ENCODE measurements around the gene PRDM12.

Gene PRDM12

GRCh38 chr9:130631331-130632080, 32.9 kb upstream of the PRDM12 start:
- H3K4me1 ChIP-seq (ENCODE audit: control insufficient read depth, insufficient read depth, low read length), result no peaks in the 10 kb centered on the region

DNA sequence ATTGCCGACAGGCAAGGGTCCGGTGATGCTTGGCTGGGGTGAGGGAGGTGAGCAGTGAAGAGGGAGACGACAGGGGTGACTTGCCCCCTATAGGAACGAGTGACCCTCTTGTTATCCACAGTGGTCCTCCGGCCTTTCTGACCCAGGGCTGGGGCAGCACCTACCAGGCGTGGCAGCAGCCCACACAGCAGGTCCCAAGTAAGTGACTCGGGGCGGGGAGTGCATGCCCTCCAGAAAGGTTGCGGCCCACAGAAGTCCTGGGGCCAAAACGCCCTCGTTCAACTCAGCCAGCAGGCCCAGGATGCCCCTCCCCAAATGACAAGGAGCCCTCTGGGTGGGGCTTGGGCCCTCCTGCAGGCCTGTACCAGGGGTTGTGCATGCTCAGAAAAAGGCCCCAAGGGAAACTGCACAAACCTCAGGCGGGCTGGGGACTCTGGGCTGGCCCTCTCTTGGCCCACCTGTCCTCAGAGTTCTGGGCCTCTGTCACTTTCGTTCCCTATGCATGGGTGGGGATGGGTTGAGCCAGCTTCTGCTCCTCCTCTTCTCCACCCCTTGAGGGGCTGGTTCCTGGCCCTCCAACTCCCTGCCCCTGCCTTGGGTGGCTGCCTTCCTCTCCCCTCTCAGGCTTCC, 32.2 kb upstream of the PRDM12 start:
- Histone ChIP-seq H3K9me3 (ENCODE audit: control insufficient read depth, low read length) (no peaks in the 10 kb centered on the region), H3K4me3 (ENCODE audit: low read length) (no peak overlapping the region), H3K9ac (ENCODE audit: low read length) (no peak overlapping the region), H3K4me1 (ENCODE audit: control insufficient read depth, insufficient read depth, low read length) (no peaks in the 10 kb centered on the region), H3K36me3 (ENCODE audit: control insufficient read depth, insufficient read depth, low read length, severe bottlenecking) (peaks cover 95% of the 10 kb centered on the region), H3K27me3 (replicated peaks; ENCODE audit: control insufficient read depth, insufficient read depth, low read length) (no peaks in the 10 kb centered on the region)
- no peak for DNase-seq (ENCODE audit: low read depth)

More at GRCh38 chr9:130631331-130632080, 32.9 kb upstream of the PRDM12 start:
- no peaks in the 10 kb centered on the region for H3K9me3 ChIP-seq (ENCODE audit: control insufficient read depth, low read length)
- H3K36me3 ChIP-seq (ENCODE audit: control insufficient read depth, insufficient read depth, low read length, severe bottlenecking), result peaks cover 95% of the 10 kb centered on the region
- H3K4me3 ChIP-seq (ENCODE audit: low read length), result no peak overlapping the region
- no peak for DNase-seq (ENCODE audit: low read depth)
- no peaks in the 10 kb centered on the region for H3K27me3 ChIP-seq (replicated peaks; ENCODE audit: control insufficient read depth, insufficient read depth, low read length)
- no peak overlapping the region for H3K9ac ChIP-seq (ENCODE audit: low read length)

DNA sequence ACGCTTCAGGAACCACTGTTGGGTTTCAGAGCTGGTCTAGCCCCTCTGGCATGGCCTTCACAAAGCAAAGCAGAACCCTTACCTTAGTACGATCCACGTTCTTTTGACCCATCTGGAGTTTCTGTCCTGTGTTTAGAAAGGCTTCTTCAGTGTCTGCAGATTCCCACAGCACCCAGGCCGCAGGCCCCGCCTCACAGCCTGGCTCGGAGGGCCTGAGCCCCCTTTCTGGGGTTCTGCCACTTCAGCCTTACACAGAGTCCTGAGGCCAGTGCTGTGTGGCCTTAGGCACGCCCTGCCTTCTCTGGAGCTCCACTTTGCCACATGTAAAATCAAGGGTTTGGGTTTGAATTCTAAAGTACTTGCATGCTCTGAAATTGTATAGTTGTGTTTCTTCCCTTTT, 31.6 kb upstream of the PRDM12 start:
- Histone ChIP-seq H3K9ac (ENCODE audit: low read length) (no peak overlapping the region), H3K9me3 (ENCODE audit: control insufficient read depth, low read length) (no peaks in the 10 kb centered on the region), H3K4me3 (ENCODE audit: low read length) (no peak overlapping the region), H3K27me3 (replicated peaks; ENCODE audit: control insufficient read depth, insufficient read depth, low read length) (no peaks in the 10 kb centered on the region), H3K36me3 (ENCODE audit: control insufficient read depth, insufficient read depth, low read length, severe bottlenecking) (peaks cover 92% of the 10 kb centered on the region), H3K4me1 (ENCODE audit: control insufficient read depth, insufficient read depth, low read length) (no peaks in the 10 kb centered on the region)
- DNase-seq (ENCODE audit: low read depth), result no peak

GRCh38 chr9:130633336-130634190, 30.8 kb upstream of the PRDM12 start:
- Histone ChIP-seq H3K36me3 (ENCODE audit: control insufficient read depth, insufficient read depth, low read length, severe bottlenecking) (peaks cover 91% of the 10 kb centered on the region), H3K9ac (ENCODE audit: low read length) (no peak overlapping the region), H3K27me3 (replicated peaks; ENCODE audit: control insufficient read depth, insufficient read depth, low read length) (no peaks in the 10 kb centered on the region), H3K9me3 (ENCODE audit: control insufficient read depth, low read length) (no peaks in the 10 kb centered on the region), H3K4me1 (ENCODE audit: control insufficient read depth, insufficient read depth, low read length) (no peaks in the 10 kb centered on the region), H3K4me3 (ENCODE audit: low read length) (no peak overlapping the region)
- DNase-seq (ENCODE audit: low read depth), result no peak

DNA sequence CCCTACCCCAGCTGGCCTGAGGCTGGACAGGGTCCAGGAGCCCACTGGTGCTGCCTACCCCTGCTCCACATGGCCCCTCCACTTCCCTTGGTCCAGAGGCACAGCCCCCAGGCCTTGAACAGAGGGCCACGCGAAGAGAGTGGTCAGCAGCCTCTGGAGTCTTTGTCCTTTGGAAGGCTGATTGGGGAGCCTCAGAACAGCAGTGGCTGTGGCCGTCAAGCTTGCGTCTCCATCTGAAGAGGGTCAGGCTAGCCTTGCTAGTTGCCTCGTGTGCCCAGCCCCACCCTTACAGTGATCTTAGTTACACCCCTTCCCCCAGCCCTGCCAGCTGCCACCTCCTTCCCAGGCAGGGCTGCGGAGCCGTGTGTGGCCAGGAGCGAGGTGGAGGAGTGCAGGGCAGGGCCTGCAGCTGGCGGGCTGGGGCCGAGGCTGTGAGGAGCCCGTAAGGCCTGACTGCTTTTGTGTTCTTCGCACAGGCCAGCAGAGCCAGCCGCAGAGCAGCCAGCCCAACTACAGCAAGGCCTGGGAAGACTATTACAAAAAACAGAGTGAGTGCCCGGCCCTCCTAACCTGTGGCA, 30.1 kb upstream of the PRDM12 start:
- H3K27me3 ChIP-seq (replicated peaks; ENCODE audit: control insufficient read depth, insufficient read depth, low read length), result no peaks in the 10 kb centered on the region
- H3K4me3 ChIP-seq (ENCODE audit: low read length), result no peak overlapping the region
- DNase-seq (ENCODE audit: low read depth), result no peak
- H3K9ac ChIP-seq (ENCODE audit: low read length), result no peak overlapping the region
- no peaks in the 10 kb centered on the region for H3K9me3 ChIP-seq (ENCODE audit: control insufficient read depth, low read length)
- H3K36me3 ChIP-seq (ENCODE audit: control insufficient read depth, insufficient read depth, low read length, severe bottlenecking), result peaks cover 92% of the 10 kb centered on the region
- H3K4me1 ChIP-seq (ENCODE audit: control insufficient read depth, insufficient read depth, low read length), result no peaks in the 10 kb centered on the region

DNA sequence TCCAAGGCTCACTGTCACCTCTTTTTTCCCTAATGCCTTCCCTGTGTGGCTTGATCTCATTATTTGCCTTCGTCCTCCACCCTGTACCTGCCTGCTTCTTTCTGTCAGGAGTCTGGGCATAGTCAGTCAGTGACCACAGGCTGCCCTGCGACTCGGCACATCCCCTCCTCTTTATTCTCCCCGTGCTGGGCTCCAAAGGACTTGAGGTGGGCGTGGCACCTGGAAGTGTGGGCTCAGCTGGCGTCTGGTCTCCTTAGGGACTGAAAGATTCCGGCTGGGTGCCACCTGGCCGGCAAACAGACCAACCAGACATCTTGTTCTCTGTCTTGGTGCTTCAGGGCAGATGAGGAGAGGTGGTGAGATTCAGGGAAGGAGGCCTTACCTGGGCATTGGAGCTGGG, 29.6 kb upstream of the PRDM12 start:
- no peaks in the 10 kb centered on the region for H3K27me3 ChIP-seq (replicated peaks; ENCODE audit: control insufficient read depth, insufficient read depth, low read length)
- peaks cover 88% of the 10 kb centered on the region for H3K36me3 ChIP-seq (ENCODE audit: control insufficient read depth, insufficient read depth, low read length, severe bottlenecking)
- no peaks in the 10 kb centered on the region for H3K4me1 ChIP-seq (ENCODE audit: control insufficient read depth, insufficient read depth, low read length)
- no peaks in the 10 kb centered on the region for H3K9me3 ChIP-seq (ENCODE audit: control insufficient read depth, low read length)
- DNase-seq (ENCODE audit: low read depth), result no peak
- H3K4me3 ChIP-seq (ENCODE audit: low read length), result no peak overlapping the region
- no peak overlapping the region for H3K9ac ChIP-seq (ENCODE audit: low read length)

- Histone ChIP-seq H3K4me3 (ENCODE audit: low read length) (no peak overlapping the region), H3K27me3 (replicated peaks; ENCODE audit: control insufficient read depth, insufficient read depth, low read length) (no peaks in the 10 kb centered on the region), H3K4me1 (ENCODE audit: control insufficient read depth, insufficient read depth, low read length) (no peaks in the 10 kb centered on the region), H3K9me3 (ENCODE audit: control insufficient read depth, low read length) (no peaks in the 10 kb centered on the region), H3K36me3 (ENCODE audit: control insufficient read depth, insufficient read depth, low read length, severe bottlenecking) (peaks cover 83% of the 10 kb centered on the region), H3K9ac (ENCODE audit: low read length) (no peak overlapping the region)
- no peak for DNase-seq (ENCODE audit: low read depth)
Observed at GRCh38 chr9:130635306-130635705, 29.1 kb upstream of the PRDM12 start.

GRCh38 chr9:130635721-130636647, 28.4 kb upstream of the PRDM12 start:
- H3K4me3 ChIP-seq (ENCODE audit: low read length), result no peak overlapping the region
- no peak for DNase-seq (ENCODE audit: low read depth)
- H3K4me1 ChIP-seq (ENCODE audit: control insufficient read depth, insufficient read depth, low read length), result no peaks in the 10 kb centered on the region
- peaks cover 76% of the 10 kb centered on the region for H3K36me3 ChIP-seq (ENCODE audit: control insufficient read depth, insufficient read depth, low read length, severe bottlenecking)
- no peaks in the 10 kb centered on the region for H3K27me3 ChIP-seq (replicated peaks; ENCODE audit: control insufficient read depth, insufficient read depth, low read length)
- H3K9me3 ChIP-seq (ENCODE audit: control insufficient read depth, low read length), result no peaks in the 10 kb centered on the region
- H3K9ac ChIP-seq (ENCODE audit: low read length), result no peak overlapping the region

DNA sequence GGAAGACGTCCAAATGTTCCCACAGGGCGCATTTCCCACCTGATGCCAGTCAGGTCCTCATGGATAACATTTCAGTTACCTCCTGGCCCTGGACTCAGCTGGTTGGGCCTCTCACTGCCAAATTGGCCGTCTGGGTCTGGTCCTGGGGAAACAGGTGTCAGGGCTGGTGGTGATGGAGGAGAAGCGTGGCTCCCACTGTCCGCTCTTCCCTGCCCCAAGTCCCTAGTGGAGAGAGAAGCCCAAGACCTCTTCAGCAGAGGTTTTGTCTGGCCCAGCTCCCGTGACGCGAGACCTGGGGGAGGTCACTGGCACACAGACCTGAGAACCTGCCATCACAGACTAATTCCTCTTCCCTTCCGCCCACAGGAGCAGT, 27.8 kb upstream of the PRDM12 start:
- H3K36me3 ChIP-seq (ENCODE audit: control insufficient read depth, insufficient read depth, low read length, severe bottlenecking), result peaks cover 70% of the 10 kb centered on the region
- H3K4me3 ChIP-seq (ENCODE audit: low read length), result no peak overlapping the region
- H3K9me3 ChIP-seq (ENCODE audit: control insufficient read depth, low read length), result no peaks in the 10 kb centered on the region
- no peak for DNase-seq (ENCODE audit: low read depth)
- H3K4me1 ChIP-seq (ENCODE audit: control insufficient read depth, insufficient read depth, low read length), result no peaks in the 10 kb centered on the region
- no peak overlapping the region for H3K9ac ChIP-seq (ENCODE audit: low read length)
- H3K27me3 ChIP-seq (replicated peaks; ENCODE audit: control insufficient read depth, insufficient read depth, low read length), result no peaks in the 10 kb centered on the region

DNA sequence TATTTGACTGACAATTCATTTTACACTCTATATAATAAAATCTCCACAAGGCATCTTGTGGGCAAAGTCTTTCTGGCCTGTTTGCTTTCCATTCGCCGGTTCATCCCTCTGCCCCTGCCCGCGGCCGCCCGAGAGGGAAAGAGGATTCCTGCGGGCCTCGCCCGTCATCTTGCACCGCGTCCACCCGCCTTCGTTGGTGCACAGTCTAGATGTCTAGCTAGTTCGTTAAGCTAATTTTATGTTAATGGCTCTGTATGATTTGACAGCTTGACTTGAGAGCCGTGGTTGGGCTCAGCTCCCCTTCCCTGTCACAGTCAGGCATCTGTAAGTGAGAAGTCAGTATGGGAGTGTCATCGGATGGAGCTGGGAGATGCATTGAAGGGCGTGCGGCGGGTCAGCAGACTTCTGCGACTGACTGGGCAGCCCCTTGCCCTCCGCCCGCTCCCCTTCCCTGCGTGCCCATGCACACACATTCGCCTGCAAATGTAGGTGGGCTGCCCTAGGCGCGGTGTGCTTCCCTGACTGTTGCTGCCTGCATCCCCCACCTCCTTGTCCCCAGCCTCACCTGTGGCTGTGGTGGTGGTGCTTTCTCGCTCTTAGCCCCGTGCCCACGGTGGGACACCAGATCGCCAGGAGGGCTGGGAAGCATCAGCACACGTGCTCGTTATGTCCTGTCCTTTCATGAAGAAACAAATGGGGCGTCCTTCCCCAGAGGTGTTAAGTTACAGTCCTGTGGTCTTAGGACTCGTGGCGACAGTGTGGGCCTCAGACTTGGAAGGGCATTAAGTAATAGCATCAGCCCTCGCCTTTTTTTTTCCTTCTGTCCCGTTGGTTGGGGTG, 25.9 kb upstream of the PRDM12 start:
- no peak overlapping the region for H3K4me3 ChIP-seq (ENCODE audit: low read length)
- no peaks in the 10 kb centered on the region for H3K9me3 ChIP-seq (ENCODE audit: control insufficient read depth, low read length)
- H3K4me1 ChIP-seq (ENCODE audit: control insufficient read depth, insufficient read depth, low read length), result no peaks in the 10 kb centered on the region
- no peak for DNase-seq (ENCODE audit: low read depth)
- H3K9ac ChIP-seq (ENCODE audit: low read length), result no peak overlapping the region
- no peaks in the 10 kb centered on the region for H3K27me3 ChIP-seq (replicated peaks; ENCODE audit: control insufficient read depth, insufficient read depth, low read length)
- H3K36me3 ChIP-seq (ENCODE audit: control insufficient read depth, insufficient read depth, low read length, severe bottlenecking), result peaks cover 51% of the 10 kb centered on the region

Data from adipocyte (in vitro differentiated cells).